Uterus (tissue), 2 donors: ENCODE measurements around the gene SYNE1.

Source experiments
- POLR2A ChIP-seq, 2 donors: fragments of 450-650 bp; IDR thresholded peaks; one replicate each; pipeline ENCODE4 v1.6.1; 2016; ENCODE audit warnings: antibody characterized with exemption in 2 of 2, mild to moderate bottlenecking in 1 of 2, moderate library complexity in 1 of 2
- TF ChIP-seq, protein P1 (sequence below), 4 experiments: fragments of 200-600 bp in 2 of 4; fragments of 450-650 bp in 2 of 4; sonication (generic) in 2 of 4; IDR thresholded peaks; one replicate each; pipeline ENCODE4 v1.5.1; 2016 to 2019; ENCODE audit warnings: antibody characterized with exemption in 4 of 4, mild to moderate bottlenecking in 2 of 4, moderate library complexity in 1 of 4

GRCh38 chr6:152110886-152111820, 526.0 kb downstream of the SYNE1 start:
- TF ChIP-seq, protein P1, sequence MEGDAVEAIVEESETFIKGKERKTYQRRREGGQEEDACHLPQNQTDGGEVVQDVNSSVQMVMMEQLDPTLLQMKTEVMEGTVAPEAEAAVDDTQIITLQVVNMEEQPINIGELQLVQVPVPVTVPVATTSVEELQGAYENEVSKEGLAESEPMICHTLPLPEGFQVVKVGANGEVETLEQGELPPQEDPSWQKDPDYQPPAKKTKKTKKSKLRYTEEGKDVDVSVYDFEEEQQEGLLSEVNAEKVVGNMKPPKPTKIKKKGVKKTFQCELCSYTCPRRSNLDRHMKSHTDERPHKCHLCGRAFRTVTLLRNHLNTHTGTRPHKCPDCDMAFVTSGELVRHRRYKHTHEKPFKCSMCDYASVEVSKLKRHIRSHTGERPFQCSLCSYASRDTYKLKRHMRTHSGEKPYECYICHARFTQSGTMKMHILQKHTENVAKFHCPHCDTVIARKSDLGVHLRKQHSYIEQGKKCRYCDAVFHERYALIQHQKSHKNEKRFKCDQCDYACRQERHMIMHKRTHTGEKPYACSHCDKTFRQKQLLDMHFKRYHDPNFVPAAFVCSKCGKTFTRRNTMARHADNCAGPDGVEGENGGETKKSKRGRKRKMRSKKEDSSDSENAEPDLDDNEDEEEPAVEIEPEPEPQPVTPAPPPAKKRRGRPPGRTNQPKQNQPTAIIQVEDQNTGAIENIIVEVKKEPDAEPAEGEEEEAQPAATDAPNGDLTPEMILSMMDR (IDR thresholded peaks at IDR 0.05): no peak
- no peak for TF ChIP-seq POLR2A (IDR thresholded peaks at IDR 0.05)
